GM12878 (cell line): ENCODE measurements around the gene REV1. TPM values are rescaled to one million over a fixed set of nuclear protein-coding genes. Genes with fewer than 3 reads are reported as not detected.

Experiments
- ATAC-seq: fragments of 200-7000 bp; cut with Tn5 transposase; 3 replicates; pipeline ENCODE4 v1.9.1; 2020; ENCODE audit warnings: mild to moderate bottlenecking, moderate library complexity
- BruUV-seq: library from RNA; stranded (reverse); fragments of 400-500 nt; replicated peaks from 2 replicates; lab custom pipeline; 2021; lab: Mats Ljungman, UMichigan
- CTCF ChIA-PET: fragments of 300-600 bp; sonication (Branson Sonifier 250); formaldehyde crosslinking; extraction: SDS; loops from one replicate; lab custom pipeline; 2021; ENCODE audit warnings: inconsistent platforms; lab: Yijun Ruan, JAX
- POLR2A ChIA-PET: fragments of 350-600 bp; formaldehyde crosslinking; extraction: SDS; loops from one replicate; lab custom pipeline; 2021; ENCODE audit warnings: inconsistent platforms; lab: Charles Lee
- RAD21 ChIA-PET: fragments of 300-600 bp; sonication (Branson Sonifier 250); formaldehyde crosslinking; loops from one replicate; lab custom pipeline; 2023; ENCODE audit warnings: antibody characterized with exemption; ENCODE audit not compliant: unreplicated experiment; lab: Charles Lee
- SMC1A ChIA-PET: fragments of 300-600 bp; sonication (Branson Sonifier 250); formaldehyde crosslinking; loops from one replicate; lab custom pipeline; 2023; ENCODE audit not compliant: unreplicated experiment, uncharacterized antibody; lab: Charles Lee
- DNase-seq: peaks from one replicate; pipeline ENCODE4 v3.0.0-alpha.2; 2011; ENCODE audit warnings: low read depth, low spot score
- FAIRE-seq: peaks from 3 replicates; lab custom pipeline; 2011; peaks lifted over from hg19 to GRCh38; lab: Jason Lieb, UNC
- H2AFZ ChIP-seq: 2 replicates; pipeline ENCODE4 v1.6.0; 2011; ENCODE audit warnings: low read depth, low read length, control low read depth; ENCODE audit not compliant: control insufficient read depth
- H3K27ac ChIP-seq: 2 replicates; pipeline ENCODE4 v1.5.1; 2011; ENCODE audit warnings: control low read depth; ENCODE audit not compliant: control insufficient read depth, insufficient read depth
- H3K27me3 ChIP-seq, 2 experiments: replicated peaks in 1 of 2; 2 replicates each; pipeline versions ENCODE4 v1.6.0 to v1.6.1; 2011; ENCODE audit warnings: low read length in 1 of 2; ENCODE audit not compliant: control insufficient read depth in 2 of 2, insufficient read depth in 2 of 2
- H3K36me3 ChIP-seq, 2 experiments: 2 replicates each; pipeline ENCODE4 v1.5.1; 2011; ENCODE audit warnings: low read length in 1 of 2; ENCODE audit not compliant: control insufficient read depth in 2 of 2, insufficient read depth in 2 of 2
- H3K4me1 ChIP-seq: 2 replicates; pipeline ENCODE4 v1.6.1; 2011; ENCODE audit warnings: mild to moderate bottlenecking, low read length, moderate library complexity, mixed read lengths; ENCODE audit not compliant: control insufficient read depth, insufficient read depth
- H3K4me2 ChIP-seq: 2 replicates; pipeline ENCODE4 v1.6.0; 2011; ENCODE audit warnings: control low read depth; ENCODE audit not compliant: control insufficient read depth, insufficient read depth
- H3K4me3 ChIP-seq: fragments of 200-600 bp; sonication (generic); 2 replicates; pipeline ENCODE4 v1.5.1; 2016
- H3K79me2 ChIP-seq: 2 replicates; pipeline ENCODE4 v1.6.0; 2011; ENCODE audit warnings: low read length; ENCODE audit not compliant: control insufficient read depth, insufficient read depth
- H3K9ac ChIP-seq: 2 replicates; pipeline ENCODE4 v1.8.0; 2011; ENCODE audit warnings: low read length, control low read depth, mixed read lengths; ENCODE audit not compliant: control insufficient read depth, insufficient read depth
- H3K9me3 ChIP-seq: replicated peaks from 3 replicates; pipeline ENCODE4 v1.5.1; 2011; ENCODE audit warnings: mild to moderate bottlenecking, low read length; ENCODE audit not compliant: control insufficient read depth, insufficient read depth
- H4K20me1 ChIP-seq: 2 replicates; pipeline ENCODE4 v1.6.0; 2011; ENCODE audit not compliant: control insufficient read depth, insufficient read depth
- ATF2 ChIP-seq: IDR thresholded peaks from 2 replicates; pipeline ENCODE4 v1.6.1; 2012; ENCODE audit warnings: low read length, inconsistent platforms
- BMI1 ChIP-seq: fragments of 450-650 bp; IDR thresholded peaks from 2 replicates; pipeline ENCODE4 v1.6.1; 2016; ENCODE audit warnings: mild to moderate bottlenecking, moderate library complexity, borderline replicate concordance
- CBX5 ChIP-seq: sonication (generic); IDR thresholded peaks from 2 replicates; pipeline ENCODE4 v1.6.1; 2016; ENCODE audit warnings: low read depth, moderate library complexity, mild to moderate bottlenecking, inconsistent platforms
- DPF2 ChIP-seq: fragments of 450-650 bp; IDR thresholded peaks from 2 replicates; pipeline ENCODE4 v1.6.1; 2017; ENCODE audit warnings: mild to moderate bottlenecking
- E2F4 ChIP-seq: IDR thresholded peaks from 2 replicates; pipeline ENCODE4 v1.6.1; 2012; ENCODE audit warnings: low read depth, low read length, improper control_type of control experiment
- E2F8 ChIP-seq: fragments of 450-650 bp; IDR thresholded peaks from 2 replicates; pipeline ENCODE4 v1.6.1; 2018; ENCODE audit warnings: mild to moderate bottlenecking, low read depth, moderate library complexity; ENCODE audit not compliant: partially characterized antibody
- GATAD2B ChIP-seq: fragments of 450-650 bp; conservative IDR thresholded peaks from 2 replicates; pipeline ENCODE4 v1.6.1; 2017; ENCODE audit warnings: low read depth, mild to moderate bottlenecking, moderate library complexity
- HDAC6 ChIP-seq: fragments of 200-600 bp; sonication (generic); IDR thresholded peaks from one replicate; pipeline ENCODE4 v1.8.0; 2017; ENCODE audit warnings: antibody characterized with exemption; ENCODE audit not compliant: unreplicated experiment
- KAT2A ChIP-seq: conservative IDR thresholded peaks from 2 replicates; pipeline ENCODE4 v1.6.1; 2011; ENCODE audit warnings: low read depth, low read length; ENCODE audit not compliant: control insufficient read depth
- MEF2A ChIP-seq: IDR thresholded peaks from 2 replicates; pipeline ENCODE4 v1.6.1; 2011; ENCODE audit warnings: low read depth, mild to moderate bottlenecking, low read length, moderate library complexity; ENCODE audit not compliant: insufficient read depth
- NFYB ChIP-seq: IDR thresholded peaks from 2 replicates; pipeline ENCODE4 v1.6.1; 2011; ENCODE audit warnings: low read depth, mild to moderate bottlenecking, low read length, improper control_type of control experiment, moderate library complexity; ENCODE audit not compliant: insufficient read depth
- NR2C2 ChIP-seq: IDR thresholded peaks from 2 replicates; pipeline ENCODE4 v1.6.1; 2011; ENCODE audit warnings: borderline replicate concordance, low read depth; ENCODE audit not compliant: control insufficient read depth, insufficient read length
- PKNOX1 ChIP-seq: fragments of 450-650 bp; IDR thresholded peaks from 2 replicates; pipeline ENCODE4 v1.6.1; 2016; ENCODE audit warnings: mild to moderate bottlenecking
- POLR2A ChIP-seq: IDR thresholded peaks from 2 replicates; pipeline ENCODE4 v1.6.1; 2011; ENCODE audit warnings: low read depth, mild to moderate bottlenecking, low read length
- POLR2AphosphoS5 ChIP-seq: IDR thresholded peaks from 2 replicates; pipeline ENCODE4 v1.6.1; 2011; ENCODE audit warnings: mild to moderate bottlenecking, low read length, inconsistent platforms
- TAF1 ChIP-seq: IDR thresholded peaks from 2 replicates; pipeline ENCODE4 v1.6.1; 2011; ENCODE audit warnings: mild to moderate bottlenecking, low read depth, low read length, borderline replicate concordance
- TARDBP ChIP-seq: IDR thresholded peaks from 2 replicates; pipeline ENCODE4 v1.6.1; 2016; ENCODE audit warnings: borderline replicate concordance
- ZNF24 ChIP-seq: fragments of 450-650 bp; IDR thresholded peaks from 2 replicates; pipeline ENCODE4 v1.6.1; 2017; ENCODE audit warnings: antibody characterized with exemption, mild to moderate bottlenecking
- WGBS: methylation state at CpG from one replicate; pipeline ENCODE4 v1.1.6; 2016; ENCODE audit warnings: low lambda C conversion rate; ENCODE audit not compliant: insufficient replicate concordance, insufficient coverage; ENCODE audit errors: missing lambda C conversion rate; 5-methylcytosine and 5-hydroxymethylcytosine counted together
- in situ Hi-C: fragments of 300-500 bp; cut with MboI; formaldehyde crosslinking; loops from 9 replicates; pipeline ENCODE4 v1.14.3; 2018; ENCODE audit warnings: mixed read lengths
- intact Hi-C: fragments of 100-400 bp; cut with micrococcal nuclease; formaldehyde crosslinking; loops from one replicate; pipeline ENCODE4 v1.14.2; 2022; ENCODE audit not compliant: unreplicated experiment
- polyA plus RNA-seq, 11 experiments: library from polyadenylated mRNA; depleted of rRNA in 4 of 11; unstranded in 6 of 11; stranded (reverse) in 5 of 11; fragments of >200 nt; fragmentation: Nextera tagmentation in 4 of 11; fragmentation: Illumina TruSeq in 1 of 11; extraction: Ambion mirVana in 4 of 11; extraction: Trizol in 1 of 11; gene quantifications; 1 replicate in 1 of 11; 2 replicates in 10 of 11; pipeline versions ENCODE4 v1.2.1 to v1.2.3, GENCODE V29; 2011 to 2016; ENCODE audit warnings: inconsistent platforms in 2 of 11, missing spikeins in 2 of 11, low read depth in 1 of 11
- total RNA-seq, 4 experiments: library from RNA; depleted of rRNA in 3 of 4; stranded (reverse); fragments of >200 nt in 3 of 4; fragmentation: Illumina TruSeq in 1 of 4; extraction: Trizol in 1 of 4; gene quantifications; 2 replicates each; pipeline versions ENCODE4 v1.2.1 to v1.2.3, GENCODE V29; 2013 to 2021

Gene REV1
- total and polyA plus RNA-seq, 10 of the 15 experiments (the other 5 are each of a cell fraction or from before 2014, with no cell fraction given), result 11.3 to 46.8 (median 29.0) TPM

DNA sequence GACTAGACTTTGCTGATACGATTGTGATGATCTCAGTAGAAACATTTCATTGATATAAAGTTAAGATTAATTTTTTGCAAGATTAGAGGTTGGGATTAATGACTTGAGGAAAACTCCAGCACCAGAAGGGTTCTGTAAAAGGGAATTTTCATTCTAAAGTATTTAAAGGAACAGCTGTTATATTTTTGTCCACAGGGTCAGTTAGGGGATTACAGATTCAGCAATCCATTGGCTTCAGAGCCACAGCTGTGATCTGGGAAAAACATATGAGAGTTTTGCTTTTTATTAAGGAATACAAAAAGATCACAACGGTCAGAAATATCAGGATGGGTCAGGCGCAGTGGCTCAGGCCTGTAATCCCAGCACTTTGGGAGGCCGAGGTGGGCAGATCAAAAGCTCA, 19.6 kb upstream of the REV1 start:
- no peaks in the 10 kb centered on the region for H3K4me1 ChIP-seq

More for the DNA sequence above, 19.6 kb upstream of the REV1 start:
- CTCF ChIA-PET, result no interaction called here
- Histone ChIP-seq H2AFZ (no peak overlapping the region), H3K9me3 (no peaks in the 10 kb centered on the region), H3K36me3 (no peaks in the 10 kb centered on the region), H3K9ac (no peak overlapping the region), H3K79me2 (no peaks in the 10 kb centered on the region), H3K27ac (no peak overlapping the region), H4K20me1 (no peaks in the 10 kb centered on the region), H3K27me3 (no peaks in the 10 kb centered on the region), H3K4me3 (no peak overlapping the region), H3K4me2 (no peak overlapping the region)
- TF ChIP-seq E2F4 (no peak), POLR2A (no peak), GATAD2B (no peak), ZNF24 (no peak), HDAC6 (no peak), TAF1 (no peak), NFYB (no peak), BMI1 (no peak), POLR2AphosphoS5 (no peak), TARDBP (no peak), E2F8 (no peak), NR2C2 (no peak), ATF2 (no peak), MEF2A (no peak), CBX5 (no peak), KAT2A (no peak), DPF2 (no peak), PKNOX1 (no peak)
- intact Hi-C loops (no loop called here), in situ Hi-C loops (no loop called here)
- SMC1A ChIA-PET, result no interaction called here
- ATAC-seq (no peak), FAIRE-seq (no peak), DNase-seq (no peak)
- RAD21 ChIA-PET, result interaction anchor here (0.7 kb wide), 1 partner anchor 47 kb away, joined by 3 read pairs; no protein-coding TSS in a partner anchor
- no TSS peak for BruUV-seq
- POLR2A ChIA-PET, result no interaction called here
- WGBS, result 14% methylated on average over 4 of the region's 4 CpGs
